CD4-positive, alpha-beta T cell treated with Interleukin-10 for 1 hour (primary cell): ENCODE data around the gene SNX6.
A peak's percentile ranks its signal among the peaks of the same experiment; 100 is the strongest.
"Not testable (repeated sequence)": the region's sequence is repeated elsewhere in the genome, so short reads cannot be mapped to it uniquely, and the experiment has no call there.

Source experiments
- DNase-seq: peaks from one replicate; pipeline ENCODE4 v3.0.0-alpha.2; 2020

The SNX6 gene

GRCh38 chr14:34562037-34562775 is 67.7 kb downstream of the SNX6 start:
- DNase-seq: not testable (repeated sequence)

GRCh38 chr14:34556498-34556829 is 73.5 kb downstream of the SNX6 start:
- not testable (repeated sequence) for DNase-seq

GRCh38 chr14:34555583-34556497 is 74.1 kb downstream of the SNX6 start:
- not testable (repeated sequence) for DNase-seq

GRCh38 chr14:34554540-34555250 is 75.3 kb downstream of the SNX6 start:
- DNase-seq: peak; percentile 33

GRCh38 chr14:34549276-34549966 is 80.5 kb downstream of the SNX6 start:
- DNase-seq: not testable (repeated sequence)

- DNase-seq: peak; percentile 36
Observed at GRCh38 chr14:34548472-34548981, 81.4 kb downstream of the SNX6 start.

GRCh38 chr14:34547136-34547520 is 82.8 kb downstream of the SNX6 start:
- not testable (repeated sequence) for DNase-seq

GRCh38 chr14:34546272-34547135 is 83.4 kb downstream of the SNX6 start:
- not testable (repeated sequence) for DNase-seq

GRCh38 chr14:34540181-34541059 is 89.5 kb downstream of the SNX6 start:
- DNase-seq: not testable (repeated sequence)

GRCh38 chr14:34539407-34540180 is 90.4 kb downstream of the SNX6 start, which contains the start of gene EAPP:
EAPP (minus strand) TSS chr14:34539701; CDS start chr14:34539628, 73 bp downstream.
- DNase-seq: peak; percentile 97

GRCh38 chr14:34538871-34539406 is 91.0 kb downstream of the SNX6 start:
- no peak for DNase-seq

- not testable (repeated sequence) for DNase-seq
Observed at GRCh38 chr14:34538096-34538495, 91.9 kb downstream of the SNX6 start.

GRCh38 chr14:34537677-34538009 is 92.3 kb downstream of the SNX6 start:
- DNase-seq: no peak

- no peak for DNase-seq
Observed at GRCh38 chr14:34536951-34537676, 92.8 kb downstream of the SNX6 start.

- no peak for DNase-seq
Observed at GRCh38 chr14:34527591-34527990, 102.4 kb downstream of the SNX6 start.

GRCh38 chr14:34524216-34524615 is 105.7 kb downstream of the SNX6 start:
- DNase-seq: not testable (repeated sequence)

- no peak for DNase-seq
Observed at GRCh38 chr14:34522496-34522895, 107.5 kb downstream of the SNX6 start.

GRCh38 chr14:34521071-34521470 is 108.9 kb downstream of the SNX6 start:
- not testable (repeated sequence) for DNase-seq
